IPS-20b (cell line): Measurements from ENCODE around the gene TMEM174.

Experiments
- H3K27ac ChIP-seq: one replicate; pipeline ENCODE4 v1.5.1; 2013; ENCODE audit warnings: low read length
- H3K27me3 ChIP-seq: 2 replicates; pipeline ENCODE4 v1.6.1; 2013; ENCODE audit warnings: mild to moderate bottlenecking, low read length, inconsistent platforms; ENCODE audit not compliant: insufficient read depth
- H3K36me3 ChIP-seq: 2 replicates; pipeline ENCODE4 v1.6.1; 2013; ENCODE audit warnings: low read depth, mild to moderate bottlenecking, inconsistent platforms, low read length, moderate library complexity; ENCODE audit not compliant: insufficient read depth
- H3K4me1 ChIP-seq: 2 replicates; pipeline ENCODE4 v1.6.1; 2013; ENCODE audit warnings: mild to moderate bottlenecking, control low read depth, inconsistent platforms, low read length, moderate library complexity; ENCODE audit not compliant: insufficient read depth
- H3K4me3 ChIP-seq: 2 replicates; pipeline ENCODE4 v1.5.1; 2013; ENCODE audit warnings: mild to moderate bottlenecking, low read length, inconsistent platforms
- H3K9ac ChIP-seq: 2 replicates; pipeline ENCODE4 v1.6.1; 2013; ENCODE audit warnings: low read depth, mild to moderate bottlenecking, inconsistent platforms, low read length, moderate library complexity
- H3K9me3 ChIP-seq: 2 replicates; pipeline ENCODE4 v1.6.1; 2013; ENCODE audit warnings: mild to moderate bottlenecking, low read depth, low read length, inconsistent platforms; ENCODE audit not compliant: insufficient read depth

TMEM174 gene

GRCh38 chr5:73172951-73173350, at the start of gene TMEM174:
TSS of gene TMEM174 (plus strand) at chr5:73173193. CDS start at chr5:73173244, 51 bp downstream.
- H3K4me1 ChIP-seq = no peaks in the 10 kb centered on the region
- no peaks in the 10 kb centered on the region for H3K27me3 ChIP-seq
- H3K36me3 ChIP-seq = no peaks in the 10 kb centered on the region
- H3K9ac ChIP-seq = no peak within 1 kb of the TSS
- H3K9me3 ChIP-seq = no peaks in the 10 kb centered on the region
- H3K4me3 ChIP-seq = no peak within 1 kb of the TSS
- no peak within 1 kb of the TSS for H3K27ac ChIP-seq

DNA sequence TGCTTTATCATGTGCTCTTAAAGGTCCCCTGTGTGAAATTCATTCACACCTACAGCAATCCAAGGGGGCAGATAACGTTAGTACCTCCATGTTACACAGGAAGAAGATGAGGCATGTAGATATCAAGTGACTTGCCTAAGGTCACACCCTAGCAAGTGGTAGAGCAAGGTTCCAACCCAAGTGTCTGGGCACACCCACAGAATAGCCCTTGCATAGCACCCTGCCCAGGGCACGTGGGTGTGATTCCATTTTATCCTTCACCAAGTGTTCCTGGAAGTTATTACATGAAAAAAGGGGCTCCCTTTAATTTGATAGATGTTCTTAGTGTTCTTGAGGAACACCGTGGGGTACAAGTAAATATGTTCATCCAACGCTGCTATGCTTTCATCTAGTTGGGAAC, 47.7 kb upstream of the TMEM174 start:
- Histone ChIP-seq H3K27me3 (peaks cover 40% of the 10 kb centered on the region), H3K9ac (no peak overlapping the region), H3K27ac (no peak overlapping the region), H3K9me3 (no peaks in the 10 kb centered on the region), H3K36me3 (no peaks in the 10 kb centered on the region), H3K4me3 (no peak overlapping the region), H3K4me1 (peaks cover 7% of the 10 kb centered on the region; the same call in 1 of the 2 replicates)

DNA sequence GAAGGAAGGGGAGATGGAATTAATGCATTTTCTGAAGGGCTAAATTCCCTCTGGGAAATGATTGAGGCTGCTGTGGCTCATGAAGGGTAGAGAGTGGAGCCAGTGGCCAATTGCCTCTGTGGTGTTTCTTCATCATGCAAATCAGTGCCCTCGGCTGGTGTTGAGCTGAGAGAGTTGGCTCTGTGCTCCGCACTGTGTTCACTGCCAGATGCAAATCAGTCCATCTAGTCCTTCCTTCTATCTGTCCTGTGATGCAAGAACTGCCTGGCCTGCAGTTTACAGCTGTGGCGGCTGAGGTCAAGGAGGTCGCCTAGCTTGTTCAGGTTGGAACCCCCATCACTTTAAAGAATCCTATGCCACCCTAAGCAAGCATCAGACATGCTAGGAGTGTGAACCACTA, 46.6 kb upstream of the TMEM174 start:
- no peaks in the 10 kb centered on the region for H3K36me3 ChIP-seq
- no peak overlapping the region for H3K9ac ChIP-seq
- no peak overlapping the region for H3K27ac ChIP-seq
- no peaks in the 10 kb centered on the region for H3K9me3 ChIP-seq
- H3K4me3 ChIP-seq = no peak overlapping the region
- H3K27me3 ChIP-seq = peaks cover 29% of the 10 kb centered on the region
- peaks cover 16% of the 10 kb centered on the region for H3K4me1 ChIP-seq

- Histone ChIP-seq H3K27me3 (peaks cover 24% of the 10 kb centered on the region), H3K27ac (no peak overlapping the region), H3K9ac (no peak overlapping the region), H3K9me3 (no peaks in the 10 kb centered on the region), H3K36me3 (no peaks in the 10 kb centered on the region), H3K4me1 (peaks cover 16% of the 10 kb centered on the region), H3K4me3 (no peak overlapping the region)
These were observed 46.0 kb upstream of the TMEM174 start for GRCh38 chr5:73126957-73127356.

DNA sequence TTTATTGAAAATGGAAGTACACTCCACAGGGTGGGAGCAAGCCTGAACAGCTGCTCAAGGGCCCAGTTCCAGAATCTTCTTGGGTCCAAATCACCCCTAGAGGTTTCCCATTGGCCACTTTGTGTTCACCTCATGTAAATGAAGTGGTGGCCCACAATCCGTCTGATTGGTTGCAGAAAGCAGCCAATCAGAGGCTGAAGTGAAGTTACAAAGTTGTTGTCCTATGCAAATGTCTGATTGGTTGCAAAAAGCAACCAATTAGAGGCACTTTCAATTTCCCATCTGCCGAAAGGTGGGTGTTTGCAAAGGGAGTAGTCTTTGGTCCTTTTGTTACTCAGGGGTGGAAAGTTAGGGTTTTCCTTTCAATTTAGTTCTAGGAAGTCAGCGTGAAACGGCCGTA, 43.9 kb upstream of the TMEM174 start:
- H3K27ac ChIP-seq = no peak overlapping the region
- H3K36me3 ChIP-seq = no peaks in the 10 kb centered on the region
- H3K4me3 ChIP-seq = no peak overlapping the region
- H3K9me3 ChIP-seq = no peaks in the 10 kb centered on the region
- peaks cover 12% of the 10 kb centered on the region for H3K4me1 ChIP-seq
- H3K9ac ChIP-seq = no peak overlapping the region
- peaks cover 2% of the 10 kb centered on the region; the same call in 1 of the 2 replicates for H3K27me3 ChIP-seq

DNA sequence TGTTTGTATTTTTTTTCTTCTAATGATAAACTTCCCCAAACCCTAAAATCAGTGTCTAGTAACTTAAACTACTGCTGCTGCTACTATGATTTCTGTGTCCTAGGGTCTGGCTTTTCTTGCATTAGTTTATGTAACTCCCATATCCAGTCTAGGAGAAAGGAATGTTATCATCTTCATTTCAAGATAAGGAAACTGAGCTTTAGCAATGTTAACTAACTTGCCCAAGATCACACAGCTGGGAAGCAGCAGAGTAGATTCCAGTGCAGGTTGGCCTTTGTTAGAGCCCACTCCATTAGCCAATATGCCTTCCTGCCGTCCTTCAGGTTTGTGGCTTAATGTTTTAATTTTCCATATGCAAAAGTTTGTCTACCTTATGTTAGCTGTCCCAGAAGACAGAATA, 42.2 kb upstream of the TMEM174 start:
- no peak overlapping the region for H3K9ac ChIP-seq
- H3K27me3 ChIP-seq = no peaks in the 10 kb centered on the region
- no peaks in the 10 kb centered on the region for H3K36me3 ChIP-seq
- no peak overlapping the region for H3K4me3 ChIP-seq
- H3K27ac ChIP-seq = no peak overlapping the region
- H3K9me3 ChIP-seq = no peaks in the 10 kb centered on the region
- H3K4me1 ChIP-seq = peaks cover 12% of the 10 kb centered on the region

- no peak overlapping the region for H3K27ac ChIP-seq
- no peak overlapping the region for H3K4me3 ChIP-seq
- peaks cover 20% of the 10 kb centered on the region for H3K4me1 ChIP-seq
- H3K27me3 ChIP-seq = no peaks in the 10 kb centered on the region
- no peak overlapping the region for H3K9ac ChIP-seq
- no peaks in the 10 kb centered on the region for H3K36me3 ChIP-seq
- no peaks in the 10 kb centered on the region for H3K9me3 ChIP-seq
These were observed 41.1 kb upstream of the TMEM174 start for GRCh38 chr5:73131711-73132425.

DNA sequence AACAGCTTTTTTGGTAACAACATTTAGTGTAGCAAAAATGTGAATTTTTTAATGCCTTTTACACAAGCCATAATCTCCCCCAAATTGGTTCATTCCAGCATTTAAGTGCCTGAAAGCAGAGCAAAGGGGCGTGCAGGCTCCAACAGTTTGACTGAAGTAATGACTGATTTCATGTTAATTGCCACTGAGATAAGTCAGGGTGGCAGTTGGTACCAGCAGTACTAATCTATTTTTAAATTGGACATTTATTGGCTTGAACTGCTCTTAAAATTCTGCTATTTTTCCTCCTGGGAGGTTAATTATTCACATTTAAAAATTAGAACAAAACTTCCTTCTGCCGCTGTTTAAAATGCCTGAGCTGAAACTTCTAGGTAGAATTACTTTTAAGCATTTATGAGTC, 40.2 kb upstream of the TMEM174 start:
- Histone ChIP-seq H3K4me1 (peaks cover 20% of the 10 kb centered on the region), H3K27me3 (no peaks in the 10 kb centered on the region), H3K36me3 (no peaks in the 10 kb centered on the region), H3K9ac (no peak overlapping the region), H3K9me3 (no peaks in the 10 kb centered on the region), H3K27ac (no peak overlapping the region), H3K4me3 (no peak overlapping the region)

DNA sequence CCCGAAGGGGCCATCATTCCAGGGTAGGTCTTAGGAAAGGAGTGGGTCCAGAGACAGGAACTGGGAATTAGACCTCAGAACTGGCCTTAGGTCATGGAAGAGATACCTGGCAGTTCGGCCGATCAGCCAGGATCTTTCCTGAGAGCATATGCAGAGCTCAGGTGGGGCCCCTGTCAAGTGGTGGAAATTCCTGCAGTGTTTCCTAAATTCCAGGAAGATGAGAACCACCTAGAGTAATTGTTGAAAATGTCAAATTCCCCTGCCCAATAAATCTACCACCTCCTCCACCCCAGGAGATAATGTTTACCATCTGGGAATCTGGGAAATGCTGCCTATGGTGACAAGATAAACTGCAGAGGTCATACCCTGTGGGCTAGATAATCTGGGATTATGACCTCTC, 38.0 kb upstream of the TMEM174 start:
- Histone ChIP-seq H3K4me3 (no peak overlapping the region), H3K27me3 (no peaks in the 10 kb centered on the region), H3K9me3 (no peaks in the 10 kb centered on the region), H3K9ac (no peak overlapping the region), H3K4me1 (peaks cover 20% of the 10 kb centered on the region), H3K36me3 (no peaks in the 10 kb centered on the region), H3K27ac (no peak overlapping the region)

- Histone ChIP-seq H3K27me3 (no peaks in the 10 kb centered on the region), H3K9ac (no peak overlapping the region), H3K36me3 (no peaks in the 10 kb centered on the region)
These were observed 37.5 kb upstream of the TMEM174 start for GRCh38 chr5:73135429-73136054.

DNA sequence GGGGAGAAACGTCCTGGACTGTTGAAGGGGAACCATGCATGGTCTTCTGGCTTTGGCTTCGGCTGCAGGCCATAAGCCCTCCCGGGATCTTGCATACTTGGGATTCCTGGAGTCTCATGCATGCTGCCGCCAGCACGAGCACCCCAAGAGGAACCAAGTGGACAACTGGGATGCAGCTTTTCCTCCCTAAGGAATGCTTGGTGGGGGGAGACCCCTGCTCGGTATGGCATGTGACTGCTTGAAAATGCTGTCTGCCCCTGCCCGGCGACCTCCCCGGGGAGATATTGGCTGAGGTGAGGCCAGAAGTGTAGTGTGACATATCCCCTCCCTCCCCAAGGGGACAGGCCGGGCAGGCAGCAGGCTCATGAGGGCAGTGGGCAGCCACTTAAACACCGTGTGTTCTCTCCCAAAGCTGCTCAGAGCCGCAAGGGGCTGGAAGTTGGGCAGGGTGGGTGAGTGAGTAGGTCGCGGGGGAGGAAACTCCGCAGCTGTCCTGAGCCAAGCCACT, 36.9 kb upstream of the TMEM174 start:
- Histone ChIP-seq H3K9me3 (no peaks in the 10 kb centered on the region), H3K27me3 (no peaks in the 10 kb centered on the region), H3K9ac (no peak overlapping the region)

More at GRCh38 chr5:73135429-73136054, 37.5 kb upstream of the TMEM174 start:
- Histone ChIP-seq H3K4me1 (peaks cover 16% of the 10 kb centered on the region), H3K4me3 (no peak overlapping the region), H3K9me3 (no peaks in the 10 kb centered on the region), H3K27ac (no peak overlapping the region)

More for the DNA sequence above, 36.9 kb upstream of the TMEM174 start:
- Histone ChIP-seq H3K36me3 (no peaks in the 10 kb centered on the region), H3K27ac (no peak overlapping the region), H3K4me3 (no peak overlapping the region), H3K4me1 (peaks cover 10% of the 10 kb centered on the region)
